ENCODE measurements around the gene TMEM259. TPM values are rescaled to one million over a fixed set of nuclear protein-coding genes. Genes with fewer than 3 reads are reported as not detected.

TMEM259 gene
- total and polyA plus RNA-seq, 2 donors from 2014 or later = 129 to 180 TPM

DNA sequence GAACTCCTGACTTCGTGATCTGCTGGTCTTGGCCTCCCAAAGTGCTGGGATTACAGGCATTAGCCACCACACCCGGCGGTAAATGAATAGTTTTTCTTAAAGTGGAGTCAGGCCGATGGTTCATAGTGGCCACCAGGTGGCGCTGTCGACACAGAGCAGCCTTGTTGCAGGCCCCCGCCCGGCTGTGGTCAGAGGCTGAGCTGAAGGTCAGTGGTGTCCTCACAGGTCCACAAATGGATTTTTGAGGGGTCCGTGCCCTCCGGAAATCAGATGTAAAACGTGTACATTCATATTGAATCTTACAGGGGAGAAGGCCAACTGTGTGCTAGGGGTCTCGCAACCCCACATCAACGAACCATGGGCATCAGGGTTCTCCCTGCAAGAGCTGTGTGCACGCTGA is 50.2 kb downstream of the TMEM259 start:
- DNase-seq (no peak), FAIRE-seq (no peak)
- H3K27me3 ChIP-seq (ENCODE audit: control insufficient read depth, insufficient read depth, low read length) = no peaks in the 10 kb centered on the region
- peaks cover 0 to 5% (median 0%) of the 10 kb centered on the region in 3 donors for H3K9me3 ChIP-seq (ENCODE audit: control insufficient read depth in 2 of 3, insufficient read depth in 1 of 3, low read length in 3 of 3)
- no peak overlapping the region for H3K9ac ChIP-seq (ENCODE audit: low read length in 3 of 3)
- TF ChIP-seq, protein P1, sequence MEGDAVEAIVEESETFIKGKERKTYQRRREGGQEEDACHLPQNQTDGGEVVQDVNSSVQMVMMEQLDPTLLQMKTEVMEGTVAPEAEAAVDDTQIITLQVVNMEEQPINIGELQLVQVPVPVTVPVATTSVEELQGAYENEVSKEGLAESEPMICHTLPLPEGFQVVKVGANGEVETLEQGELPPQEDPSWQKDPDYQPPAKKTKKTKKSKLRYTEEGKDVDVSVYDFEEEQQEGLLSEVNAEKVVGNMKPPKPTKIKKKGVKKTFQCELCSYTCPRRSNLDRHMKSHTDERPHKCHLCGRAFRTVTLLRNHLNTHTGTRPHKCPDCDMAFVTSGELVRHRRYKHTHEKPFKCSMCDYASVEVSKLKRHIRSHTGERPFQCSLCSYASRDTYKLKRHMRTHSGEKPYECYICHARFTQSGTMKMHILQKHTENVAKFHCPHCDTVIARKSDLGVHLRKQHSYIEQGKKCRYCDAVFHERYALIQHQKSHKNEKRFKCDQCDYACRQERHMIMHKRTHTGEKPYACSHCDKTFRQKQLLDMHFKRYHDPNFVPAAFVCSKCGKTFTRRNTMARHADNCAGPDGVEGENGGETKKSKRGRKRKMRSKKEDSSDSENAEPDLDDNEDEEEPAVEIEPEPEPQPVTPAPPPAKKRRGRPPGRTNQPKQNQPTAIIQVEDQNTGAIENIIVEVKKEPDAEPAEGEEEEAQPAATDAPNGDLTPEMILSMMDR (IDR thresholded peaks at IDR 0.05; ENCODE audit: borderline replicate concordance, extremely low read depth, insufficient read depth) = peak; percentile 29
- H3K27ac ChIP-seq (ENCODE audit: low read depth in 2 of 2, low read length in 2 of 2) = no peak overlapping the region
- peaks cover 4 to 7% (median 6%) of the 10 kb centered on the region in 3 donors for H3K36me3 ChIP-seq (ENCODE audit: control insufficient read depth in 2 of 3, insufficient read depth in 3 of 3, low read length in 3 of 3)
- intact Hi-C loops (cut with DNase I) = no loop called here
- H3K4me1 ChIP-seq (ENCODE audit: control insufficient read depth in 2 of 3, insufficient read depth in 2 of 3, low read depth in 1 of 3, low read length in 3 of 3) = no peaks in the 10 kb centered on the region
- no peak overlapping the region for H3K4me3 ChIP-seq (ENCODE audit: low read length in 3 of 3)

DNA sequence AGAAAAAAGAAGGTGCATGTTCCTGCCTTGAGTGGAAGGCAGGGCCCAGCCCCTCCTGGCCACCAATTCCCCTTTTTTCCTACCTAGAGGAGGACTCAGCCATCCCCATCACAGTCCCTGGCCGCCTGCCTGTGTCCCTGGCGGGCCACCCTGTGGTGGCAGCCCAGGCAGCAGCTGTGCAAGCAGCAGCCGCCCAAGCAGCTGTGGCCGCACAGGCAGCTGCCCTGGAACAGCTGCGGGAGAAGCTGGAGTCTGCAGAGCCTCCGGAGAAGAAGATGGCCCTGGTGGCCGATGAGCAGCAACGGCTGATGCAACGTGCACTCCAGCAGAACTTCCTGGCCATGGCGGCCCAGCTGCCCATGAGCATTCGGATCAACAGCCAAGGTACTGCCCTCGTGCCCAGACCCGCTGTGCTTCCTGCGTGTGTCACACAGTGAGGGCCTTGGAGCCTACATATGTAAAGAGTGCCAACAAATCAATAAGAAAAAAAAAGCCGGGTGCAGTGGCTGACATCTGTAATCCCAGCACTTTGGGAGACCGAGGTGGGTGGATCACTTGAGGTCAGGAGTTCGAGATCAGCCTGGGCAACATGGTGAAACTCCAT is 54.3 kb downstream of the TMEM259 start:
- no peak overlapping the region for H3K27ac ChIP-seq (ENCODE audit: low read depth in 2 of 2, low read length in 2 of 2)
- TF ChIP-seq, protein P1 (IDR thresholded peaks at IDR 0.05; ENCODE audit: borderline replicate concordance, extremely low read depth, insufficient read depth) = no peak
- H3K36me3 ChIP-seq (ENCODE audit: control insufficient read depth in 2 of 3, insufficient read depth in 3 of 3, low read length in 3 of 3) = peaks cover 6 to 11% (median 10%) of the 10 kb centered on the region in 3 donors
- H3K9me3 ChIP-seq (ENCODE audit: control insufficient read depth in 2 of 3, insufficient read depth in 1 of 3, low read length in 3 of 3) = peaks cover 0 to 5% (median 0%) of the 10 kb centered on the region in 3 donors
- H3K4me3 ChIP-seq (ENCODE audit: low read length in 3 of 3) = no peak overlapping the region
- intact Hi-C loops (cut with DNase I) = no loop called here
- H3K4me1 ChIP-seq (ENCODE audit: control insufficient read depth in 2 of 3, insufficient read depth in 2 of 3, low read depth in 1 of 3, low read length in 3 of 3) = no peaks in the 10 kb centered on the region
- FAIRE-seq (no peak), DNase-seq (no peak)
- no peaks in the 10 kb centered on the region for H3K27me3 ChIP-seq (ENCODE audit: control insufficient read depth, insufficient read depth, low read length)
- no peak overlapping the region for H3K9ac ChIP-seq (ENCODE audit: low read length in 3 of 3)

DNA sequence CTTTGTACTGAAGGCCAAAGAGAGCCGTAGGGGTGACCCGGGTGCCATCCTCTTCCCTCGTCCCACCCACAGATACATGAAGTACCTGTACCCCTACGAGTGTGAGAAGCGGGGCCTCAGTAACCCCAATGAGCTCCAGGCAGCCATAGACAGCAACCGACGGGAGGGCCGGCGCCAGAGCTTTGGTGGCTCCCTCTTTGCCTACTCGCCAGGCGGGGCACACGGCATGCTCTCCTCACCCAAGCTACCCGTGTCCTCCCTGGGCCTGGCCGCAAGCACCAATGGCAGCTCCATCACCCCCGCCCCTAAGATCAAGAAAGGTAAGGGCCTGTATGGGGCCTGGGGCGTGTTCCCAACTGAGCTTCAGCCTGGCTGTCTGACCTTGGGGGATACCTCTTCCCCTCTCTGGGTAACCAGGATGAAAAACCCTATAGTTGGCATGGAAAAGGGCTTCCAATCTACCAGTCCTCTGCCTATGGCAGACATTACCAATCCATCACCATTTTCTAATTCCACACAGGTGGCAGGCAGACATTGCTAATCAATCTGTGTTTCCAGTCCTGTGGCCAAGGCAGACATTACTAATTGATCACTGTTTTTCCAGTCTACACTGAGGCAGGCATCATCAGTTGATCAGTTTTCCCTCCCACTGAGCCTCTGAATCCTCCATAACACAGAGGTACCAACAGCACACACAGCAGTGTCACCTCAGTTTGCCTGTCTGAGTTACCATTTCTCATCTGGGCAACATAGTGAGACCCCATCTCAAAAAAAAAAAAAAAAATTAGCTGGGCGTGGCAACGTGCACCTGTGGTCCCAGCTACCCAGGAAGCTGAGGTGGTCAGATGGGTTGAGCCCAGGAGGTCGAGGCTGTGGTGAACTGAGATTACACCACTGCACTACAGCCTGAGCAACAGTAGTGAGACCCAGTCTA is 55.9 kb downstream of the TMEM259 start:
- FAIRE-seq (no peak), DNase-seq (no peak)
- Histone ChIP-seq H3K27me3 (ENCODE audit: control insufficient read depth, insufficient read depth, low read length) (no peaks in the 10 kb centered on the region), H3K4me3 (ENCODE audit: low read length in 3 of 3) (no peak overlapping the region), H3K4me1 (ENCODE audit: control insufficient read depth in 2 of 3, insufficient read depth in 2 of 3, low read depth in 1 of 3, low read length in 3 of 3) (no peaks in the 10 kb centered on the region), H3K9ac (ENCODE audit: low read length in 3 of 3) (no peak overlapping the region), H3K27ac (ENCODE audit: low read depth in 2 of 2, low read length in 2 of 2) (no peak overlapping the region), H3K9me3 (ENCODE audit: control insufficient read depth in 2 of 3, insufficient read depth in 1 of 3, low read length in 3 of 3) (no peaks in the 10 kb centered on the region), H3K36me3 (ENCODE audit: control insufficient read depth in 2 of 3, insufficient read depth in 3 of 3, low read length in 3 of 3) (peaks cover 2 to 7% (median 6%) of the 10 kb centered on the region in 3 donors)
- TF ChIP-seq, protein P1 (IDR thresholded peaks at IDR 0.05; ENCODE audit: borderline replicate concordance, extremely low read depth, insufficient read depth) = no peak
- intact Hi-C loops (cut with DNase I) = no loop called here

Measured in kidney (tissue), 14 donors.